Stimulated activated CD4-positive, alpha-beta T cell treated with anti-CD3 and anti-CD28 coated beads, TNF-alpha, amount 100 ng/mL, for 48 hours (primary cell): ENCODE data around the gene TJP2.
A peak's percentile ranks its signal among the peaks of the same experiment; 100 is the strongest.
"Not testable (repeated sequence)": the region's sequence is repeated elsewhere in the genome, so short reads cannot be mapped to it uniquely, and the experiment has no call there.

Experiments used
- DNase-seq, 3 donors: peaks; one replicate each; pipeline ENCODE4 v3.0.0-alpha.2; 2020; ENCODE audit warnings: low read depth in 3 of 3

The TJP2 gene

GRCh38 chr9:69292078-69292477, 118.0 kb downstream of the TJP2 start:
- no peak for DNase-seq

- no peak for DNase-seq
Measured at GRCh38 chr9:69293156-69293555, 119.1 kb downstream of the TJP2 start.

- DNase-seq: no peak
Measured at GRCh38 chr9:69295872-69296552, 121.9 kb downstream of the TJP2 start.

GRCh38 chr9:69297300-69297980, 123.4 kb downstream of the TJP2 start:
- DNase-seq: no peak

- no peak for DNase-seq
Measured at GRCh38 chr9:69299315-69299714, 125.2 kb downstream of the TJP2 start.

- DNase-seq: no peak
Measured at GRCh38 chr9:69299826-69300225, 125.7 kb downstream of the TJP2 start.

- DNase-seq: no peak
Measured at GRCh38 chr9:69303331-69303730, 129.3 kb downstream of the TJP2 start.

- DNase-seq: not testable (repeated sequence)
Measured at GRCh38 chr9:69306895-69307445, 132.9 kb downstream of the TJP2 start.

- DNase-seq: no peak
Measured at GRCh38 chr9:69307446-69308205, 133.5 kb downstream of the TJP2 start.

- no peak for DNase-seq
Measured at GRCh38 chr9:69308206-69308931, 134.3 kb downstream of the TJP2 start.

- no peak for DNase-seq
Measured at GRCh38 chr9:69313175-69313574, 139.1 kb downstream of the TJP2 start.

GRCh38 chr9:69314547-69314946, 140.5 kb downstream of the TJP2 start:
- no peak for DNase-seq

- no peak for DNase-seq
Measured at GRCh38 chr9:69317081-69317480, 143.0 kb downstream of the TJP2 start.

GRCh38 chr9:69317894-69318293, 143.8 kb downstream of the TJP2 start:
- DNase-seq: peak in 2 of 3 donors; percentile 3 to 41

GRCh38 chr9:69319324-69320025, 145.4 kb downstream of the TJP2 start:
- no peak for DNase-seq

- no peak for DNase-seq
Measured at GRCh38 chr9:69322256-69322655, 148.2 kb downstream of the TJP2 start.

- DNase-seq: no peak
Measured at GRCh38 chr9:69323861-69324260, 149.8 kb downstream of the TJP2 start.
